KMS-11 (cell line): ENCODE data around the gene HIF3A.

Source experiments
- H2AFZ ChIP-seq: fragments of 200-600 bp; sonication (generic); 2 replicates; pipeline ENCODE4 v1.6.1; 2016; ENCODE audit warnings: antibody characterized with exemption, mixed run types, low read depth
- H3K27ac ChIP-seq: fragments of 200-600 bp; sonication (generic); 2 replicates; pipeline ENCODE4 v1.6.1; 2016; ENCODE audit warnings: mild to moderate bottlenecking, mixed run types
- H3K27me3 ChIP-seq: fragments of 200-600 bp; sonication (generic); 2 replicates; pipeline ENCODE4 v1.6.1; 2017; ENCODE audit warnings: mild to moderate bottlenecking, low read depth, mixed run types, moderate library complexity; ENCODE audit not compliant: insufficient read depth
- H3K36me3 ChIP-seq: fragments of 200-600 bp; sonication (generic); 2 replicates; pipeline ENCODE4 v1.6.1; 2017; ENCODE audit warnings: mild to moderate bottlenecking, mixed run types; ENCODE audit not compliant: insufficient read depth
- H3K4me1 ChIP-seq: fragments of 200-600 bp; sonication (generic); 2 replicates; pipeline ENCODE4 v1.6.1; 2016; ENCODE audit warnings: mild to moderate bottlenecking, low read depth, mixed run types; ENCODE audit not compliant: poor library complexity, severe bottlenecking
- H3K4me2 ChIP-seq: fragments of 200-600 bp; sonication (generic); 2 replicates; pipeline ENCODE4 v1.7.0; 2016; ENCODE audit warnings: mild to moderate bottlenecking, mixed run types
- H3K4me3 ChIP-seq: fragments of 200-600 bp; sonication (generic); IDR thresholded peaks from 2 replicates; pipeline ENCODE4 v1.6.1; 2017; ENCODE audit warnings: low read depth, low read length, mixed read lengths; ENCODE audit not compliant: insufficient read depth
- H3K79me2 ChIP-seq: fragments of 200-600 bp; sonication (generic); 2 replicates; pipeline ENCODE4 v1.6.1; 2016; ENCODE audit warnings: low read depth, mixed run types; ENCODE audit not compliant: insufficient read depth
- H3K9ac ChIP-seq: fragments of 200-600 bp; sonication (generic); 2 replicates; pipeline ENCODE4 v1.6.1; 2016; ENCODE audit warnings: mild to moderate bottlenecking, mixed run types
- H4K20me1 ChIP-seq: fragments of 200-600 bp; sonication (generic); 2 replicates; pipeline ENCODE4 v1.6.1; 2016; ENCODE audit warnings: mild to moderate bottlenecking, mixed run types; ENCODE audit not compliant: insufficient read depth
- TF ChIP-seq, protein P1 (sequence below): fragments of 200-600 bp; sonication (generic); conservative IDR thresholded peaks from 2 replicates; pipeline ENCODE4 v1.6.1; 2017; ENCODE audit warnings: low read depth, mild to moderate bottlenecking, antibody characterized with exemption, low read length, moderate library complexity, mixed read lengths

Gene HIF3A

DNA sequence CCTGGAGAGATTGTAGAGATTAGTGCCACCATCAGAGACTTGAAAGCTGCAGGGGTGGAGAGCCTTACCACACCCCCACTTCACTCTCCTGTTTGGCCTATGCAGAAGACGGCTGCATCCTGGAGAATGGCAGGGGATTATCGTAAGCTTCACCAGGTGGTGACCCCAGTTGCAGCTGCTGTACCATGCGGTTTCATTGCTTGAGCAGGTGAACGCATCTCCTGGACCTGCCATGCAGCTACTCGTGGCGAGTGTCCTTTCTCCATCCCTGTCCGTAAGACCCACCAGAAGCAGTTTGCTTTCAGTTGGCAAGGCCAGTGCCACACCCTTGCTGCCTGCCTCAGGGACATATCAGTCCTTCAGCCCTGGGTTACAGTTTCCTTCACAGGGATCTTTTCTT, 71.3 kb downstream of the HIF3A start:
- no peak overlapping the region for H2AFZ ChIP-seq
- no peaks in the 10 kb centered on the region; the same call in 1 of the 2 replicates for H4K20me1 ChIP-seq
- peaks cover 40% of the 10 kb centered on the region; the same call in 1 of the 2 replicates for H3K79me2 ChIP-seq
- H3K4me2 ChIP-seq: no peak overlapping the region
- no peak overlapping the region for H3K27ac ChIP-seq
- H3K4me3 ChIP-seq: no peak overlapping the region
- TF ChIP-seq, protein P1, sequence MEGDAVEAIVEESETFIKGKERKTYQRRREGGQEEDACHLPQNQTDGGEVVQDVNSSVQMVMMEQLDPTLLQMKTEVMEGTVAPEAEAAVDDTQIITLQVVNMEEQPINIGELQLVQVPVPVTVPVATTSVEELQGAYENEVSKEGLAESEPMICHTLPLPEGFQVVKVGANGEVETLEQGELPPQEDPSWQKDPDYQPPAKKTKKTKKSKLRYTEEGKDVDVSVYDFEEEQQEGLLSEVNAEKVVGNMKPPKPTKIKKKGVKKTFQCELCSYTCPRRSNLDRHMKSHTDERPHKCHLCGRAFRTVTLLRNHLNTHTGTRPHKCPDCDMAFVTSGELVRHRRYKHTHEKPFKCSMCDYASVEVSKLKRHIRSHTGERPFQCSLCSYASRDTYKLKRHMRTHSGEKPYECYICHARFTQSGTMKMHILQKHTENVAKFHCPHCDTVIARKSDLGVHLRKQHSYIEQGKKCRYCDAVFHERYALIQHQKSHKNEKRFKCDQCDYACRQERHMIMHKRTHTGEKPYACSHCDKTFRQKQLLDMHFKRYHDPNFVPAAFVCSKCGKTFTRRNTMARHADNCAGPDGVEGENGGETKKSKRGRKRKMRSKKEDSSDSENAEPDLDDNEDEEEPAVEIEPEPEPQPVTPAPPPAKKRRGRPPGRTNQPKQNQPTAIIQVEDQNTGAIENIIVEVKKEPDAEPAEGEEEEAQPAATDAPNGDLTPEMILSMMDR: no peak
- H3K9ac ChIP-seq: no peak overlapping the region
- H3K27me3 ChIP-seq: no peaks in the 10 kb centered on the region
- peaks cover 2% of the 10 kb centered on the region; the same call in 1 of the 2 replicates for H3K36me3 ChIP-seq
- H3K4me1 ChIP-seq: peaks cover 5% of the 10 kb centered on the region

GRCh38 chr19:46369817-46370216, 73.0 kb downstream of the HIF3A start:
- Histone ChIP-seq H3K9ac (no peak overlapping the region), H3K4me1 (no peaks in the 10 kb centered on the region), H3K4me2 (no peak overlapping the region), H3K4me3 (no peak overlapping the region), H3K36me3 (no peaks in the 10 kb centered on the region), H2AFZ (no peak overlapping the region), H4K20me1 (no peaks in the 10 kb centered on the region; the same call in 1 of the 2 replicates), H3K27me3 (no peaks in the 10 kb centered on the region), H3K27ac (no peak overlapping the region), H3K79me2 (peaks cover 25% of the 10 kb centered on the region; the same call in 1 of the 2 replicates)
- TF ChIP-seq, protein P1: no peak

GRCh38 chr19:46371371-46371901, 74.6 kb downstream of the HIF3A start:
- Histone ChIP-seq H3K4me2 (no peak overlapping the region), H2AFZ (no peak overlapping the region), H4K20me1 (no peaks in the 10 kb centered on the region), H3K36me3 (no peaks in the 10 kb centered on the region), H3K27ac (no peak overlapping the region), H3K4me3 (no peak overlapping the region), H3K27me3 (no peaks in the 10 kb centered on the region), H3K79me2 (peaks cover 16% of the 10 kb centered on the region; the same call in 1 of the 2 replicates), H3K4me1 (no peaks in the 10 kb centered on the region), H3K9ac (no peak overlapping the region)
- TF ChIP-seq, protein P1: no peak

- Histone ChIP-seq H3K36me3 (peaks cover 9% of the 10 kb centered on the region; the same call in 1 of the 2 replicates), H3K9ac (no peak overlapping the region), H3K27ac (no peak overlapping the region), H3K4me1 (no peaks in the 10 kb centered on the region), H3K4me3 (no peak overlapping the region), H3K27me3 (no peaks in the 10 kb centered on the region), H3K79me2 (peaks cover 16% of the 10 kb centered on the region; the same call in 1 of the 2 replicates), H4K20me1 (no peaks in the 10 kb centered on the region), H2AFZ (no peak overlapping the region), H3K4me2 (no peak overlapping the region)
- TF ChIP-seq, protein P1: no peak; the same call in 1 of the 2 replicates
Measured at GRCh38 chr19:46372901-46373490, 76.2 kb downstream of the HIF3A start.
